Lung (tissue), 12 donors: ENCODE measurements around the gene APPL2. TPM values are rescaled to one million over a fixed set of nuclear protein-coding genes. Genes with fewer than 3 reads are reported as not detected.
A peak's percentile ranks its signal among the peaks of the same experiment; 100 is the strongest.

ENCODE experiments used
- ATAC-seq: fragments of 200-7000 bp; cut with Tn5 transposase; one replicate; pipeline ENCODE4 v1.9.1; 2020; ENCODE audit warnings: moderate number of reproducible peaks; ENCODE audit not compliant: insufficient read depth, low FRiP score
- DNase-seq, 3 donors: peaks; one replicate each; pipeline ENCODE4 v3.0.0-alpha.2; 2013 to 2017
- H3K27ac ChIP-seq, 2 donors: one replicate each; pipeline ENCODE4 v1.5.1; 2013; ENCODE audit warnings: mild to moderate bottlenecking in 2 of 2, moderate library complexity in 2 of 2, control low read depth in 1 of 2, inconsistent platforms in 1 of 2, low read depth in 1 of 2, low read length in 1 of 2
- H3K27me3 ChIP-seq, 3 donors: one replicate each; pipeline ENCODE4 v1.5.1; 2013; ENCODE audit warnings: low read length in 2 of 3; ENCODE audit not compliant: control insufficient read depth in 3 of 3, insufficient read depth in 3 of 3
- H3K36me3 ChIP-seq, 4 donors: one replicate each; pipeline ENCODE4 v1.5.1; 2013; ENCODE audit warnings: low read length in 4 of 4, mild to moderate bottlenecking in 1 of 4, moderate library complexity in 1 of 4; ENCODE audit not compliant: control insufficient read depth in 4 of 4, insufficient read depth in 4 of 4
- H3K4me1 ChIP-seq, 5 donors: one replicate each; pipeline ENCODE4 v1.5.1; 2013; ENCODE audit warnings: low read length in 5 of 5, mild to moderate bottlenecking in 2 of 5, moderate library complexity in 1 of 5; ENCODE audit not compliant: control insufficient read depth in 5 of 5, insufficient read depth in 5 of 5
- H3K4me3 ChIP-seq: one replicate; pipeline ENCODE4 v1.5.1; 2013; ENCODE audit warnings: mild to moderate bottlenecking, control low read depth, moderate library complexity
- H3K9ac ChIP-seq, 2 donors: one replicate each; pipeline ENCODE4 v1.5.1; 2013; ENCODE audit warnings: low read length in 2 of 2, control low read depth in 1 of 2; ENCODE audit not compliant: insufficient read depth in 1 of 2
- H3K9me3 ChIP-seq, 4 donors: one replicate each; pipeline ENCODE4 v1.5.1; 2013; ENCODE audit warnings: low read length in 3 of 4, mild to moderate bottlenecking in 1 of 4, moderate library complexity in 1 of 4; ENCODE audit not compliant: control insufficient read depth in 4 of 4, insufficient read depth in 3 of 4
- CTCF ChIP-seq: IDR thresholded peaks from 2 replicates; pipeline ENCODE4 v1.5.1; 2012; ENCODE audit warnings: mild to moderate bottlenecking; ENCODE audit errors: control extremely low read depth, extremely low read depth
- WGBS, 2 donors: extraction: QIAGEN DNeasy Blood & Tissue Kit; methylation state at CpG; one replicate each; pipeline ENCODE4 v1.1.7; 2013; 5-methylcytosine and 5-hydroxymethylcytosine counted together
- polyA plus RNA-seq, 2 donors: library from polyadenylated mRNA; stranded (reverse); fragments of 200-250 nt; gene quantifications; one replicate each; pipeline ENCODE4 v1.2.1, GENCODE V29; 2013
- total RNA-seq, 2 donors: library from RNA; depleted of rRNA in 1 of 2; stranded (reverse); fragments of >200 nt in 1 of 2; gene quantifications; one replicate each; pipeline ENCODE4 v1.2.1, GENCODE V29; 2014 to 2021
- donor health status: control.
- donor health status: control.
- donor health status: Bipolar disorder and iron deficiency.
- donor health status: healthy.
- donor health status: DM: yes; HTN: yes; CAD: no.

APPL2 gene
- total and polyA plus RNA-seq, 4 donors, result 11.8 to 89.5 (median 26.5) TPM

- H3K4me1 ChIP-seq, result peaks cover 0 to 9% (median 2%) of the 10 kb centered on the region in 5 donors
- H3K4me3 ChIP-seq, result no peak overlapping the region
- H3K9ac ChIP-seq, result no peak overlapping the region
- WGBS, 2 donors, result 68 to 90% methylated on average over 5 of the region's 5 CpGs
- no peaks in the 10 kb centered on the region for H3K27me3 ChIP-seq
- H3K36me3 ChIP-seq, result no peaks in the 10 kb centered on the region
- no peak for TF ChIP-seq CTCF
- H3K27ac ChIP-seq, result no peak overlapping the region
- H3K9me3 ChIP-seq, result no peaks in the 10 kb centered on the region
- DNase-seq, result no peak
- no peak for ATAC-seq
Observed at GRCh38 chr12:105239304-105239703, 3.3 kb upstream of the APPL2 start.

GRCh38 chr12:105237666-105238065 lies 1.7 kb upstream of the APPL2 start:
- WGBS, 2 donors, result 93 to 94% methylated on average over 2 of the region's 2 CpGs
- Histone ChIP-seq H3K4me1 (peaks cover 0 to 19% (median 14%) of the 10 kb centered on the region in 5 donors), H3K36me3 (no peaks in the 10 kb centered on the region), H3K9me3 (no peaks in the 10 kb centered on the region), H3K9ac (no peak overlapping the region), H3K4me3 (no peak overlapping the region), H3K27me3 (no peaks in the 10 kb centered on the region), H3K27ac (no peak overlapping the region)
- ATAC-seq, result no peak
- TF ChIP-seq CTCF, result no peak
- DNase-seq, result no peak

GRCh38 chr12:105235281-105235731 lies 668 bp downstream of the APPL2 start:
- no peak for TF ChIP-seq CTCF
- peak overlapping the region; percentile 99 for H3K4me3 ChIP-seq
- H3K27ac ChIP-seq, result peak overlapping the region; percentile 98 to 100
- H3K4me1 ChIP-seq, result peaks cover 4 to 28% (median 19%) of the 10 kb centered on the region in 5 donors
- peak overlapping the region; percentile 26 to 91 for H3K9ac ChIP-seq
- H3K27me3 ChIP-seq, result no peaks in the 10 kb centered on the region
- DNase-seq, result peak in 1 of 3 donors; percentile 47
- peaks cover 0 to 2% (median 1%) of the 10 kb centered on the region in 4 donors for H3K36me3 ChIP-seq
- H3K9me3 ChIP-seq, result no peaks in the 10 kb centered on the region
- no peak for ATAC-seq
- WGBS, 2 donors, result 0 to 1% methylated on average over 9 of the region's 9 CpGs

GRCh38 chr12:105234197-105234596 lies 1.8 kb downstream of the APPL2 start:
- ATAC-seq (no peak), DNase-seq (no peak)
- TF ChIP-seq CTCF, result no peak
- H3K27me3 ChIP-seq, result no peaks in the 10 kb centered on the region
- H3K4me1 ChIP-seq, result peaks cover 4 to 28% (median 19%) of the 10 kb centered on the region in 5 donors
- peaks cover 0 to 3% (median 2%) of the 10 kb centered on the region in 4 donors for H3K36me3 ChIP-seq
- WGBS, 2 donors, result 63 to 80% methylated on average over 1 of the region's 1 CpG
- no peak overlapping the region for H3K4me3 ChIP-seq
- H3K9ac ChIP-seq, result peak overlapping the region in 1 of 2 donors; percentile 91
- H3K9me3 ChIP-seq, result no peaks in the 10 kb centered on the region
- peak overlapping the region in 1 of 2 donors; percentile 78 for H3K27ac ChIP-seq
